Globus pallidus (tissue), 1 donor: ENCODE measurements around the gene IL24.
"Not testable (repeated sequence)": the region's sequence is repeated elsewhere in the genome, so short reads cannot be mapped to it uniquely, and the experiment has no call there.

Experiments used
- DNase-seq: peaks from one replicate; pipeline ENCODE4 v3.0.0-alpha.2; 2015; ENCODE audit warnings: low spot score

Gene IL24

DNA sequence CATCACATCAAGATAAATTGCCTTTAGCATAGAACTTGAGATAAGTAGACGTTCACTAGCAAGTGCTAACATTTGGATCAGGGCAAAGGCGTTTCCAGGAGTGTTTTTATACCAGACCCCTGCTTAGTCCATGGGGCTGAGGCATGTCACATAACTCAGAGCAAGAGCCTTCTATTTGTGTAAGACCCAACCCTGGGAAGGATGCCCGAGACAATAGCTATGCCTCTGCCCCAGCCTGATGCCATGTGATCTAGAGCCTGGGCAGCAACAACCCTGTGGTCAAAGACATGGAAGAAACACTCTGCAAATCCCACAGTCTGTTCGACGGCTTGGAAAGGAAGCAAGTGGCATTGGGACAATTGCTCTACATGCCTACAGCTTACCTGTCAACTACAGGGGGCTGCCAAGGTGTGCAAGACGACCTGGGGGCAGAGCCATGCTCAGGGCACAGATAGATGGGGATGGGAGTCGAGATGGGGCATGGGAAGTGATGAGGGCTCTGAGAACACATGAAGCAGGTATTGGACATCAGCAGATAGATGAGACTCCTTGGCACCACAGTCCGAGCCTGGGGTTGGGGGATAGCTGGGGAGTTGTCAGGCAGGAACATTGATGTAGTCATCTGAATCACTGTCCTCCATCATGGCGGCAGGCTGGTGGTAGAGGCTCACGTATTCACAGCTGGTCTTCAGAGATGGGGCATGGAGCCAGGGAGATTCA lies 7.3 kb downstream of the IL24 start:
- DNase-seq = no peak

DNA sequence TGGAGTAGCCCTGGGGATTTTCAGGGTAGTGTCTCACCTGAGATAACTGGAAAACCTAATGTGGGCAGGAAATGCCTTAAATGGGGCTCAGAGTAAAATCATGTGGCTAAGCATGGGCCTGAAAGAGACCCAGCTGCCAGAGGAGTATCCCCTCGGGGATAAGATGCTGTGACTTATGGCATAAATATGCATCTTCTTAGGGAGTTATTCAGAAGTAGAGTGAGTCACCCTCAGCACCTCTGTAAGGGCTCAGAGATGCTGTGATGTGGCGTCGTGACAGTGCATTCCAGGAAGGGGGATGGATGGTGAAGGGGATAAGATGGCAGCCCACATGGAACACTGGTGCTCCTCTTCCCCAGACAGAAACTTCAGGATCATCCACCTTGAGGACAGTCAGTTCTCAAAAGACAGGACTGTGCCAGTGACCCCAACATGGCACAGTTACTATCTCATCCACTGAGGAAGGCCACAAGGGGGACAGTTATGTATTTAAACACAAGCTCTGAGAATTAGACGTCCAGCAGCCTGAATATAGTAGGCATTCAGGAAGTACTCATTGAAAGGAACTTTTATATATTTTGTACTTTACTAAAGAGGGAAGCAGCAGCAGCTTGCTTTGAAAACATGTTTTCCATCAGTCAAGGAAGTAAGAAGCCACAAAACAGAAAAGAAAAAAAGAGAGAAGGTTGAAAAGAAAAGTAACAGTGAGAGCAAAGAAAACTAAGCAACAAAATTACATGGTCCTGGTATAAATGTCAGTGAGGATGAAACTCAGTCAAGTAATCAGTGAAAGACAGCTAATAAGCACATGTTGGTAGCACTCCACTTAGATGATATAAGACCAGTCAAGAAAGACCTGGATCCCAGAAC lies 8.3 kb downstream of the IL24 start:
- no peak for DNase-seq

DNA sequence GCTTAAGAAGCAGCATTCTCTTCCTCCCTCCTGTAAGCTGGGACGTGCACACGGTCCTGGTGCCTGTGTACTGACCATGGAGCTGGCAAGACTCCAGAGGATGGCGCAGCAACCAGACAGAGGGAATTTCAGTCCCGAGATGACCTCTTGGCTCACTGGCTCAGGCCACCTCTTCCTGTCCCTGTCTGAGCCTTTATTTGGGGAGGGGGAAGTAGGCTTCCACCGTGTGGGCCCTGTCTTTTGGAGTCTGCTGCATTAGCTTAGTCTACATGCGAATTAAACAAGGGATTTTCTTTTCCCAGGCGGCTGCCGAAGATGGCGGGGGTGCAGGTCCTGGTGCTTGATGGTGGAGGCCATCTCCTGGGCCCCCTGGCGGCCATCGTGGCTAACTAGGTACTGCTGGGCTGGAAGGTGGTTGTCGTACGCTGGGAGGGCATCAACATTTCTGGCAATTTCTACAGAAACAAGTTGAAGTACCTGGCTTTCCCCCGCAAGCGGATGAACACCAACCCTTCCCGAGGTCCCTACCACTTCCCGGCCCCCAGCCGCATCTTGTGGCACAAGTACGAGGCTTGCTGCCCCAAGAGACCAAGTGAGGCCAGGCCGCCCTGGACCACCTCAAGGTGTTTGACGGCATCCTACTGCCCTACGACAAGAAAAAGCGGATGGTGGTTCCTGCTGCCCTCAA lies 10.2 kb downstream of the IL24 start:
- no peak for DNase-seq

DNA sequence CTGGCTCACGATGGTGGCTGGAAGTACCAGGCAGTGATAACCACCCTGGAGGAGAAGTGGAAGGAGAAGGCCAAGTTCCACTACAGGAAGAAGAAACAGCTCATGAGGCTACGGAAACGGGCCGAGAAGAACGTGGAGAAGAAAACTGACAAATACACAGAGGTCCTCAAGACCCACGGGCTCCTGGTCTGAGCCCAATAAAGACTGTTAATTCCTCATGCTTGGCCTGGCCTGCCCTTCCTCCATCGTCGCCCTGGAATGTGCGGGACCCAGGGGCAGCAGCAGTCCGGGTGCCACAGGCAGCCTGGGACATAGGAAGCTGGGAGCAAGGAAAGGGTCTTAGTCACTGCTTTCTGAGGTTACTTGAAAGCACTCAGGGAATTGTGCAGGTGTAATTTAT lies 10.8 kb downstream of the IL24 start:
- DNase-seq = no peak

DNA sequence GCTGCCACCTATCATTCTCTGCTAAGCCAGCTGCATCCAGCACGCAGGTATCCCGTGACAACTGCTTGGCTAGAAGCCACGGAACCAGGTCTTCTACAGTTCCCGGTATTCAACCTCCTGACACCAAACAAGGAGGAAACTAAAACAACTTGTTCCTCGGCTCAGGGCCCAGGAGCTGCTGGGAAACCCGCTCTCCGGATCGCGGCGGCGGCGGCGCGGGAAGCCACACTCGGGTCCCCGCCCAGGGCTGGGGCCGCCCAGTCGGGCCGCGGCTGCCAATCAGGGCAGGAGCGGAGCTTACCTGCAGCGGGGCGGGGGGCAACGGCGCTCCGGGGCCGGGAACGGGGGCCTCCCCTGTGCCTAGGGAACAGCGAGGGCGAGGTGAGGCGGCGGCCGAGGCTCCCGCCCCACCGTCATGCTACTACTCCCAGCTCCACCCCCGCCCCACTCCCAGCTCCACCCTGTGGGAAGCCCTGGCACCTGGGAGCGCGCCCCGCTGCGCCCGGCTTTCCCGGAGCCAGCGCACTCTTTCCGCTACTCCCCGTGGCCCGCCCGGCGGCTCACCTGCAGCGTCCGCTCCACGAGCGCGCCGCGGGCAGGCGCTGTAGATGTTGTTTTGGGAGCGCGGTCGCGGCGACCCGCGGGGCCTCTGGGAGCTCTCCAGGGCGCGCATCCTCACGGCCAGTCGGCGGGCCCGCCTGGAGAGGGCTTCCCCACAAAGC lies 12.1 kb downstream of the IL24 start:
- DNase-seq = no peak

DNA sequence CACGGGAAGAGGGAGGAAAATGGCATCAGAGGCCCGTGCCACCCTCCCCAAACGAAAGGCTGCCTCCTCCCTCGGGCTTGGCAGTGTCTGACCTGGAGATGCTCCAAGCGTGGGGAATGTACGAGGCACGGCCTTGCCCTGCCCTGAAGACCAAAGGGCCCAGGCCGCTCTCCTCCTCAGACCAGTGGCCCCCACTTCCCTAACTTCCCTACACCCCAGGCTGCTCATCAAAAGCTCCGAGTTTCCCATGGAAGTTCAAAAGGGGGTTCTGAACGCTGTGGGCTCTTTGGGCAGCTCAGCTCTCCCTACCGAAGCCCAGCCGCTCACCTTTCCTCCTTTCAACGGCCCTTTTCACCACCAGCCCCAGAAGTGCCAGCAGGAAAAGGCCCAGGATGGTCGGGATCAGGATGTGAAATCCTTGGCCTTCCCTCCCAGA lies 12.7 kb downstream of the IL24 start:
- no peak for DNase-seq

DNA sequence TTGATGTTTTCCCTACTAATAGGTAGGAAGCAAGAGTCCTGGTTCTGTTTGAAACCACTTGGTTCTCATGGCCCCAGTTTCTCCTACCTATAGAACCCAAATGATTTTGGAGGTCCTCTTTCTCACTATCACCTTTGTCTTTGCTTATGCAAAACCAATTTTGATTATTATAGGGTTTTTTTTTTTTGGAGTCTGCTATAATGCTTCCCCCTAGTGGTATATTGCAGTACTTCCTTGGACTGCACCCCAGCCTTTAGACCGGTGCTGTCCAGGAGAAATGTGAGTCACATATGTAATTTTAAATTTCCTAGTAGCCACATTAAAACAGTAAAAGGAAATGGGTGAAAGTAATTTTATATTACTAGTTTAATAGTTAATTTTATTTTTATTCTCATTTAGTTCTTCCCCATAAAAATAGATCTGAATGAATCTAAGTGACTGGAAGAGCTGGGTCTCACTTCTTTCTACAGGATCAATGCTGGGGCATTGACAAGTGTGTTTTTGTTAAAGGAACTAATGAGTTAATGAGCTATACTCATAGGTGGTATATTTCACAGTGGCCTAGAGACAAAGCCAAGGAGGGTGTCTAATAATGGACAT lies 13.9 kb downstream of the IL24 start:
- DNase-seq = peak; percentile 17

DNA sequence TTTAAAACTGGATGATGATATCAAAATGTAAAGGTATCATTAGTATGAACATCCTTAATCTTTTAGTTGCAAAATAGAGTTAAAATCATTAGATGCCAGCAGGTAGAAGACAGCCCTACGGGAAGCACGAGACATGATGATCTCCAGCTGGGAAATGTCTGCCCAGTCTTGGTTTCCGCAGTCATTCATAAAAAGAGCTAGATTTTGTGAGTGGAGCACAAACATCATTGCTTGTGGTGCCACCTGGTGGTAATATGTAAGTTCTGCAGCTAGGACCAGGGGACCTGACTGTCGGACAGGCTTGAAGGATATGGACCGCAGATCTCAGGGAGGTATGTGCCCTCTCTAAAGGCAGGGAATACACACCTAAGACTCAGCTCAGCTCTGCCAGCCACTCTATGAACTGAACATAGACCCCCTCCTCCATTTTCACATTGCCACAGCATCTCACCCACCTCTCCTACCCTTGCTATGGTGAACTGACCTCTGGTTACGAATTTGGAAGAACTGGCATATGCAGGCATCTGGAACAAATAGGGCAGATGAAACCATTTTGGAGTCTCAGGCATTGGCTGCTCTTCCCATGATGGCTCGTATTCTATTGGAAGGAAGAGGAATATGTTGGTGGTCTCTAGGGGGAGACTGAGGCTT lies 15.3 kb downstream of the IL24 start:
- peak; percentile 72 for DNase-seq

DNA sequence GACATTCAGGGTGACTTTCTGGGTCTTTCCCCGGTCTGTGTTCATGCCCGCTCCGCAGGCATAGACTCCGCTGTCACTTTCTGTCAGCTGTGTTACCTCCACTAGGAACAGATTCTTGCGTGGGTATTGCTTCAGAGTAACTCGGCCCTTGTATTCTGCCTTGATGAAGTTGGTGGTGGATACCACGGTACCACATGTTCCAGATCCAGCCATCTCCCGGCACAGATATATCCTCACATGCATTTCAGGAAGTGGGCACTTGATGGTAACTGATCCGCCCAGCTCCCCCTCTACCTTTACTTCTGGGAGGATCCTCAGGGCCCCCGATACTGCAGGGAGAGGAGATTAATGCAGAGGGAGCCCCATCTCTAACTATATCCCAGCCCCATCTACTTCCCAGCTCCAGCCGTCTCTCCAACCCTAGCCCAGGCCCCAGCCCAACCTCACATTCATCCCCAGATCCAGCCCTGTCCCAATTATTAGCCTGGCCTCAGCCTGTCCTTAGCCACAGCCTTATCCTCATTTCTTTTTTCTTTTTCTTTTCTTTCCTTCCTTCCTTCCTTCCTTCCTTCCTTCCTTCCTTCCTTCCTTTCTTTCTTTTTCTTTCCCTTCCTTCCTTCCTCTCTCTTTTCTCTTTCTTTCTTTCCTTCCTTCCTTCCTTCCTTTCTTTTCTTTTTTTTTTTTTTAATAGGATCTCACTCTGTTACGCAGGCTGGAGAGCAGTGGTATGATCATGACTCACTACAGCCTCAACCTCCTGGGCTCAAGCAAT lies 16.7 kb downstream of the IL24 start:
- no peak for DNase-seq

DNA sequence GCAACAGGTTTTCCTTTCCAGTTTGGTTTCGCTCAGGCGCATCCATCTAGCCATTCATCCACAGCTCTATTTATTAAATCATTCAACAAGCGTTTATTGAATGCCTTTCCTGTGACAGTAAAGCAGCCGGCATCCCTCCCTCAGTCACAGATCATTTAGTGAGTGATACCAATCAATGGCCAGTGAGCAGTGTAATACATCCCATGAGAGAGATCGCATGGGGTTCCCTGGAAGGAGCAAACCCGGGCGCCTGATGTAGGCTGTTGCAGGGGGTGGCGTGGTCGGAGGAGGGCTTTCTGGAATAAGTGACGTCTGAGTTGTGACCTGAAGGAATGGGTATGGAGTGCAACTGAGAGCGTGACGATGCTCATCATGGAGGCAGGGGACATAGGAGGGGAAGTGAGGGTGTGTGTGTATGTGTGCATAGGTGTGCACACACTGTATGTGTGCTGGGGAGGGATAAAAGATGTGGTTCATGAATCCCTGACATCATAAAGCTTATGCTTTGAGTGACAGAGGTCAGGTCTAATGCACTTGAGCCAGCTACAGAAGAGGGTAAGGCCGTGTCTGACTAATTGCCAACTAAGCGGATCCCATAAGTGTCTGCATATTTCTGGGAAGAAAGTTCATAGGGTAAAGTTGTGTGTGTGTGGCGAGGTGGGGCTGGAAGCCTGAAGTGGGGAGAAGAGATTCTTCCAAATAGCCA lies 17.9 kb downstream of the IL24 start:
- no peak for DNase-seq

DNA sequence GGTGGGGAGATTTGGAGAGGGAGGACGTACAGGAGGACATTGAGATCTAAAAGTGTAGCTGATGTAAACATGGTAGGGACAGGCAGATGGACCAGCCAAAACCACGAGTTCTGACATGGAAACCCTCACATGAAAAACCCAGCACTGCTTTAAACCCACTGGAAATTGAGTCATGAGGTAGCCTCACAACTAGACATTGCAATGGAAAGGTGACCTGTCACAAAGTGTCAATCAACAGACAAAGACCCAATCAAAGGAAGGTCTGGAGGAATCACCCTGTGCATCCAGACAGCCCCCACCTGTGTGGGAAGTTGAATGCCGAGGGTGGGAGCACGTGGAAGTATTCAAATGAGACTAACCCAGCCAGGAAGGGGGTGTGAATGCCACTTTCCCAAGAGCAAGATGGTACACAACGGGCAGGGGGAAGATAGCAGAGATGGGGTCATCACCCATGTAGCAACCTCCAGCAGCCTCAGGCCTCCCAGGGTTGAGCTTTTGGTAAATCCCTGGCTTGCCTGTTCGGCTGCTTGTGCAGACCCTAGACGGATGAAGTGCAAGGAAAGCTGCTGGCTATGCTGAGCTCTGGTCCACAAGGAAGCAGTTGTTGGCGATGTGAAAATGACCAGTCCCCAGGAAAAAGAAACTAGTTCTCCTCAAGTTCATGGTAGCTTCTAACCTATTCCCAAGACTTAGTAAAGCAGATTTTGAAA lies 18.9 kb downstream of the IL24 start:
- DNase-seq = no peak

DNA sequence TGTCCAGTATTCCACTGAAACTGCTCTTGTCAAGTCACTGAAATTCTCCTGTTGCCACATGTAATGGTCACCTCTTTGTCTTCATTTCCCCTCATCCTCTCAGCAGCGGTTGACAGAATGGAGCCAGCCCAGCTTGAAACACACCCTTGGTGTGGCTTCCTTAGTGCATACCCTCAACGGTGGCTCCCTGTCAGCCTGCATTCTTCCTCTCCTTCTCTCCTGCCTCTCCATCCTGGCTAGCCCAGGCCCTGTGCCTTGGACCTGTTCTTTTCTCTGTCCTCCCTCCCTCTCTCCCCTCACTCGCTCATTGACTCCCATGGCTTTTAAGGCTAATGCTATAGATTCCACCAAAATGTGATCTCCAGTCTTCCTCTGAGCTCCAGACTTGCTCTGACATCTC lies 20.8 kb downstream of the IL24 start:
- DNase-seq = no peak

DNA sequence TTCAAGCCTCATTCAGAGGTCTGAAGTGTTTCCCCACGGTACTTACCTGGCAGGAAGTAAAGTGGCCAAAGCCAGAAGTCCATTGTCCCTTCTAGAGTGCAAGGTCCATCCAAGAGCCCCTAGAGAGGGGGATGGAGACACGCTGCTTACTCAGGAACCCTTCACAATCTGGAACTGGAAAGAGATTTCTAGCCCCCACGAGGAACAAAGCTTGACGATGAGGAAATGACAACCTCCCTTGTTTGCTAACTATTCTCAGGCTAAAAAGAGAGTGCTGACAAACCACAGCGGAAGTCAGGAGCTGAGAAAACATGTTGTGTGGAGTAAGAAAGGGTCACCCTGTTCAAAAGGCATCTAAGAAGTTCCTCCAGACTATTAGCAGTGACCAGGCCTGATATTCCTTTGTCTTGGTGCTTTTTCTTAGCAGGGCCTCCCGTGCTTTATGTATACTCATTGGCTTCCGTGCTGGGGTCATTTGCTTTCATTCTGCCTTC lies 24.6 kb downstream of the IL24 start, which contains the start of gene FCMR:
Gene FCMR (minus strand): TSS at position 170 of the 494 bp plus-strand sequence. CDS start 87 bp downstream, at position 83.
- peak; percentile 54 for DNase-seq

DNA sequence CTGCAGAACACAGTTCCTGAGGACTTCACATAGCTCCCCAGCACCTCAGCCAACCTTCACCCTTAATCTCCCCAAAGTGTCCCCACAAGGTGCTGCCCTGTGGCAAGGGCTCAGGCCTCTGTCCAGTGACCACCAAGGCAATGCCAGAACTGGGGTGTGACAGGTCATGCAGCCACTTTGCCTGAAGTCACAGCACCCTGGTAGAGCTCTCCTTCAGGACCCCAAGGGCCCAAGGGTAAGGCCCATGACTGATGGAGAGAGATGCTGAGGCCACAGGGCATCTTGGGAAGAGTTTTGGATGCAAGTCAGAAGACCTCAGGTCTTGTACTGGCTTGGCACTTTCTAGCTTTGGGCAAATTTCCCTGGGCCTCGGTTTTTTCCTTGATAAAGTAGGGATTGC lies 25.3 kb downstream of the IL24 start:
- DNase-seq = no peak

DNA sequence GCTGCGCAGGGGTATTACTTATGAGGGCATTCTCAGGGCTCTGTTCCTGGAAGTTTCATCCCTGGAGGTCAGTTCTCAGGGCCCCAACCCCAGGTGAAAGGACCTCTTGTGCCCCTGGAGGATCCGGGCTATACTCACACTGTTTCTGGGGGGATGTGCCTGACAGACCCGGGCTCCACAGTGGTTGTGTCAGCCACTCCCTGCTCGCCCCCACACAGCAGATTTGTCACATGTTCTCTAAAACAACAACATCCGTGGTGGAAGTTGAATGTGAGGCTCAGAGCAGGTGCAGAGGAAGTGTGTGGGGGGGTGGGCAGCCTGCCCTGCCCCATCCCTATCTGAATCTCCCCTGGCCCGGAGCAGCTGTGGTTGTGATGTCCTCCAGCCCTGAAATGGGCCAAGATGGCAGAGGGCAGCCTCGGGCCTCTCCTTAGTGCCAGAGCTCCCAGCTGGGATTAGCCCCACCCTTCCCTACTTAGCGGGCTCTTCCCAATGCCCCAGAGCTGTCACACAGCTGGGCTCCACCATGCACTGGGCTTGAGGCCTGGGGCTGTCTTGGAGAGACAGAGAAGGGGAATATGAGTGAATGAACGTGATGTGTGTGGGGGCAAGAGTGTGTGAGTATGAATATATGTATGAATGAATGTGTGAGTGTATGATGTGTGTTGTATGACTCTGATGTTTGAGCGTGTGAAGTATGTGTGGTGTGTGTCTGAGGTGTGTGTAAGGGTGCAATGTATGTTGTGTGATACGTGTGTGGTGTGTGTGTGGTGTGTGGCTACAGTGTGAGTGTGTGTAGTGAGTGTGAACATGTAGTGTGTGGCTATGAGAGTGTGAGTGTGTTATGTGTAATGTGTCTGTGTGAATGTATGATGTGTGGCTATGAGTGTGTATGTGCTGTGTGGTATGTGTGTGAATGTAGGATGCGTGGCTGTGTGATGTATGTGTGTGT lies 26.0 kb downstream of the IL24 start:
- DNase-seq = no peak

DNA sequence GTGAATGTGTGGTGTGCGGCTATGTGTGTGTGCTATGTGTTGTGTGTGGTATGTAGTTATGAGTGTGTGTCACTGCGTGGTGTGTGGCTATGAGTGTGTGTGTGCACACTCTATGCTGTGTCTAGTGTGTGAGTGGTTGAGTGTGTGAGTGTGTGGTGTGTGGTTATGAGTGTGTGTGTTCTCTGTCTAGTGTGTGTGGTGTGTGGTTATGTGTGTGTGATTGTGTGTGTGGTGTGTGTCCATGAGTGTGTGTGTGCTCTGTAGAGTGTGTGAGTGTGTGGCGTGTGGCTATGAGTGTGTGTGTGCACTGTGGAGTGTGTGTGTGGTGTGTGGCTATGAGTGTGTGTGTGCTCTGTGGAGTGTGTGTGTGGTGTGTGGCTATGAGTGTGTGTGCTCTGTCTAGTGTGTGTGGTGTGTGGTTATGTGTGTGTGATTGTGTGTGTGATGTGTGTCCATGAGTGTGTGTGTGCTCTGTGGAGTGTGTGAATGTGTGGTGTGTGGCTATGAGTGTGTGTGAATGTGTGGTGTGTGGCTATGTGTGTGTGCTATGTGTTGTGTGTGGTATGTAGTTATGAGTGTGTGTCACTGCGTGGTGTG lies 26.8 kb downstream of the IL24 start:
- DNase-seq = not testable (repeated sequence)

DNA sequence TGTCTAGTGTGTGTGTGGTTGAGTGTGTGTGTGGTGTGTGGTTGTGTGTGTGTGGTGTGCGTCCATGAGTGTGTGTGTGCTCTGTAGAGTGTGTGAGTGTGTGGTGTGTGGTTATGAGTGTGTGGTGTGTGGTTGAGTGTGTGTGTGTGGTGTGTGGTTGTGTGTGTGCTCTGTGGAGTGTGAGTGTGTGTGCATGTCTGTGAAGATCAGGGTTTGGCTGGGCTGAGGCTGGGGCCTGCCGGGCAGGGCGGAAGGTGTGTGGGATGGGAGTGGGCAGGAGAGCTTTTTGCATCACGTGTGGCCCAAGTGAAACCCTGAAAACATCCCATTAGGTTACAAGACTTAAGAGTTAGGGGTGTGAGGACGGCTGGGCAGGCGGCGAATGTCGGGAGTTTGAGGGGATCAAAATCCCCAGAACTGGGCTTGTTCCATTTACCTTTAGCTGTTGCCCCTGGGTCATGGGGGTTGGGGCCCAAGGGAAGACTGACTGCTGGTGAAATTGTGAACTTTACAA lies 27.4 kb downstream of the IL24 start:
- DNase-seq = no peak
